NCI-H2081 (cell line): ENCODE data around the gene PXYLP1.
"Not testable (repeated sequence)": the region's sequence is repeated elsewhere in the genome, so short reads cannot be mapped to it uniquely, and the experiment has no call there.

Experiments used
- DNase-seq, 2 experiments: peaks; one replicate each; lab custom pipeline; 2025; lab: John Stamatoyannopoulos, UW

PXYLP1 gene

GRCh38 chr3:141294848-141295247 is 63.2 kb downstream of the PXYLP1 start:
- no peak for DNase-seq

DNA sequence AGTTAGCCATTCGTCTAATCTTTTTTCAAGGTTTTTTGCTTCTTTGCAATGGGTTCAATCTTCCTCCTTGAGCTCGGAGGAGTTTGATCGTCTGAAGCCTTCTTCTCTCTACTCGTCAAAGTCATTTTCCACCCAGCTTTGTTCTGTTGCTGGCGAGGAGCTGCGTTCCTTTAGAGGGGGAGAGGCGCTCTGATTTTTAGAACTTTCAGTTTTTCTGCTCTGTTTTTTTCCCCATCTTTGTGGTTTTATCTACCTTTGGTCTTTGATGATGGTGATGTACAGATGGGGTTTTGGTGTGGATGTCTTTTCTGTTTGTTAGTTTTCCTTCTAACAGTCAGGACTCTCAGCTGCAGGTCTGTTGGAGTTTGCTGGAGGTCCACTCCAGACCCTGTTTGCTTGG is 68.8 kb downstream of the PXYLP1 start:
- DNase-seq: not testable (repeated sequence)

GRCh38 chr3:141302364-141303141 is 70.9 kb downstream of the PXYLP1 start:
- DNase-seq: no peak

GRCh38 chr3:141303481-141304223 is 72.0 kb downstream of the PXYLP1 start:
- peak; percentile 87 to 89 for DNase-seq

DNA sequence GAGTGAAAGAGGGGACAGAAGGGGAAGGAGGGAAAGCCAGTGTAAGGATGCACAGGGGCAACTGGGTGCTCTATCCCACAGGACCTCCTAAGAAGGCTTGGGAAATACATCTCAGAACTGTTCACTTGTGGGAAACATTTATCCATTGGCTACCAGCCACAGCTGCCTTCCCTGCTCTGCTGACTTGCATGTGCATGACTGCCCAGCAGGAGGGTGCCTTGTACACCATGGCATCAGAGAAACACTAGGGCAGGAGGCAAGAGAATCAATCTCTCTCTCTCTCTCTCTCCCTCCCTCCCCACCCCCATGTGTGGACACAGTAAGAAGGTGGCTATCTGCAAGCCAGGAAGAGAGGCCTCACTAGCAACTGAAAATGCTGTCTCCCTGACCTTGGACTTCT is 73.8 kb downstream of the PXYLP1 start:
- peak; percentile 16 to 30 for DNase-seq

DNA sequence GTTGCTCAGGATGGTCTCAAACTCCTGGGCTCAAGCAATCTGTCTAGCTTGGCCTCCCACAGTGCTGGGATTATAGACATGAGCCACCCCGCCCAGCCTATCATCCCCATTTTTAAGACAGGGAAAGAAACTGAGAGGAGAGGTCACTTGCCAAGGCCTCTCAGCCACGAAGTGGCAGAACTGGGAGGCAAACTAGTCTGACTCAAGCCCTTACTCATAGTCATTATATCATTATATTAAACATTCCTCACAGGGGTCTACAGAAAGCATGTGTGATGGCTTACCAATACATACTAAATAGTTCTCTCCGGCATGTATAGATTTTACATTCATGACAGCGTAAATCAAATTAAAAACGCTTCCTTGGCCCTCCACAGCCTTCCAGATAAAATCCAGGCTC is 74.7 kb downstream of the PXYLP1 start:
- no peak for DNase-seq

- DNase-seq: no peak
These were observed 75.3 kb downstream of the PXYLP1 start for GRCh38 chr3:141306922-141307321.

DNA sequence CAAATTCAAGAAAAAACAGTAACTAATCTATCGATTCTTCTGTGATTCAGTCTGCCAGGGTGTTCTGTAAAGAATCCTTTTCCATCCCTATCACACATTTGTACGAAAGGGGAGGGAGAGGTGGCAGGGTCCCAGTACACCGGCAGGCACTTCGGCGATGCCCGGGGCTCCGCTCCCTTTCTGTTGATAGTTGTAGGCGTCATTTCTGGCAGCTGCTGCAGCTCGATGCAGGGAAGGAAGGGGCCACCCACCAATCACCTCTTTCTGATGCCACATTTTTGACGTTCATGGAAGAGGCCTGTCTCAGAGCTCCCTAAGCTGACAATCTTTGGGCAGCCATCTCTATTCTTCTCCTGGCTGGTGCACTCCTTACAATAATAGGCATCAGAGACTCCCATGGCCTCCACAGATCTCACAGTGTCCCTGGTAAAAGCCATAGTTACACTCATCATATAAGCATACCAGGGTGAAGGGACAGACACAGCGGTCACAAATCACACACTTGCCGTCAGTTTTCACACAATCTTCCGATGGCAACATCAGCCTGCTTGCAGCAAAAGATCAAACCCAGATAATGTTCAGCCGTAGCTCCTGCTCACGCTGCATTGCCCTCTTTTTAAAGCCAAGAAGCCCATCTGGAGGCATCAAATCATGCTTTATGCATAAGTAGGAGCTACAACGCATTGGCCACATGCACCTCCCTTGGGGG is 75.9 kb downstream of the PXYLP1 start:
- DNase-seq: no peak

DNA sequence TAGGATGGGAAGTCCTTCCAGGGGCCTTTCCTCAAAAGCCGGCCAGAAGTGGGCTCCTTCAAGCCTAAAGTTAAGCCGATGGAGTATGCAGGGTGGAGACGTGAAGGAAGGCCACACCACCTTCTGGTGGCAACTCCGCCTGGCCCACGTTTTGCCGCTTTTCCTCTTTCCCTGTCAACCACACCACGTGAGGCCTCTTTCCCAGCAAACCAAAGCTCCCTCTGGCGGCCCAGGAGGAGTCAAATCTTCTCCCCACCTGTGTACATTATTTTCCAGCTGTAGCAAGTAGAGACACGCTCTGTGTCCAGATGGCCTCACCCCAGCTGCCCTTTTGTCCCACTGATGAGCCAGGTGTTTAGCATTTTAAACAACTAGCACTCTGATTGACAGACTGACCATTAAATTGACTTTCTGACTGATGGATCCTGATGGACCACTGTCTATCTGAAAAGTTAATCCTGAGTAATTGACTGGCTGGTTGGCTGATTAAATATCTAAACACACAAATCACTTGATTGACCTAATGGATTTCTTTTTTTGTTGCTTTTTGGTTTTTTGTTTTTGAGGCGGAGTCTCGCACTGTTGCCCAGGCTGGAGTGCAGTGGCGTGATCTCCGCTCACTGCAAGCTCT is 77.1 kb downstream of the PXYLP1 start:
- DNase-seq: peak; percentile 57 to 72

- DNase-seq: no peak
These were observed 79.5 kb downstream of the PXYLP1 start for GRCh38 chr3:141311170-141311495.

DNA sequence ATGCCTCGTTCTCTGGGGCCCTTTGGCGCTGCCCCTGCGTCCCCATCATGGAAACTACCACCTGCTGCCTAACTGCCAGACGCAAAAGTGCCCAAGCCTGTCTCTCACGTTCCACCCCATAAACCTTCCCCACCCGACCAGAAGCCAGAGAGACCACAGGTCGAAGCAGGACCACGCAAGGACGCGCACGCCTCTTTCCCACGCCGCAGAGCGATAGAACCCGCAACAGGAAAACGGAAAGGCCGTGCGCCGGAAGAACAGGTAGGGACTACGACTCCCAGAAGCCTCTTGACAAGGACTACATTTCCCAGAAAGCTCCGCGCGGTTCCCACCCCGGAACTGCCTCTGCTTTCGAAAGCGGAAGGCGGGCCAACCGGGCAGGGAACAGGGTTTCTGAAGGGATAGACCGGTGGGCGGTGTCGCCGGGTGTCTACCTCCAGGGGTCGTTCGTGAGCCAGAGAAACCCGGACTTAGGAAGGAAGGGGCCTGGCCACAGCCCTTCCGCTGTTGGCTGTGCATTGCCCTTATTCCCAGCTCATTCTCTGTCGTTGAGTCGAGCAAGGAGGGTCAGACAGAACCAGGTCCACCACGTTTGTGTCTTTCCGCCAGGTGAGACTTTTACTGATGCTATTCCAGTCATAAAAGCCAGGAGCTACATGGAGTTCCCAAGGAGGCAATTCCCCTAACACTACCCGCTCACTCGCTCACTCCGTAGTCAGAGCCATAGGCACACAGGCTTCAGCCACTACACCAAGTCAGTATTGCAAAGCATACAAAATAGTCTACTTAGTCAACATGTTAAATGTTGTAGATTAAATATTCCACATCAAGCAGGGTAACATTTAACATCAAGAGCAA is 80.1 kb downstream of the PXYLP1 start:
- DNase-seq: peak; percentile 100

GRCh38 chr3:141312354-141313092 is 80.9 kb downstream of the PXYLP1 start:
- no peak for DNase-seq

DNA sequence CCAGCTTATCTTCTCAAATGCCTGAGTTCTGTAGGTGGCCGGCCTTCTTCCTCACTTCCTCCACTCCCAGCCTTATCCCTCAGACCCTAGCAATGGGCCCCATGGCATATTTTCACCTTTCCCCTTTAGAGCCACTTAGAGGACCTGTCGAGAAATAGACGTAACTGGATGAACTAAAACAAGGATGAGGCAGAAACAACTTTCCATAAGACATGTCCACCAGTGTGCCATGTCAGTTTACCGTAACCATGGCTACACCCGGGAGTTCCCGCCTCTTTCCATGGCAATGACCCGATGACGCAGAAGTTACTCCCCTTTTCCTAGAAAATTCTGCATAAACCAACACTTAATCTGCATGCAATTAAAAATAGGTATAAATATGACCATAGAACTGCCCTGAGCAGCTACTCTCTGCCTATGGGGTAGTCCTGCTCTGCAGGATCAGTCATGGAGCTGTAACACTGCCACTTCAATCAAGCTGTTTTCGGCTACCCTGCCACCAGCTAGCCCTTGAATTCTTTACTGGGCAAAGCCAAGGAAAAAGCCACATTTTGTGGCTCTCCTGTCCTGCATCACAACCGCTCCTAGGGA is 81.6 kb downstream of the PXYLP1 start:
- DNase-seq: no peak

DNA sequence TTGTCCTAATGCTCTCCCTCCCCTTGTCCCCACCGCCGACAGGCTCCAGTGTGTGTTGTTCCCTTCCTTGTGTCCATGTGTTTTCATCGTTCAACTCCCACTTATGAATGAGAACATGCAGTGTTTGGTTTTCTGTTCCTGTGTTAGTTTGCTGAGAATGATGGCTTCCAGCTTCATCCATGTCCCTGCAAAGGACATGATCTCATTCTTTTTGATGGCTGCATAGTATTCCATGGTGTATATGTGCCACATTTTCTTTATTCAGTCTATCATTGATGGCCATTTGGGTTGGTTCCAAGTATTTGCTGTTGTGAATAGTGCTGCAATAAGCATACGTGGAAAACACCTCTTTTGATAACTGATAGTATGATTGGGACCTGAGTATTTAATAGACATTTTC is 82.8 kb downstream of the PXYLP1 start:
- DNase-seq: not testable (repeated sequence)

DNA sequence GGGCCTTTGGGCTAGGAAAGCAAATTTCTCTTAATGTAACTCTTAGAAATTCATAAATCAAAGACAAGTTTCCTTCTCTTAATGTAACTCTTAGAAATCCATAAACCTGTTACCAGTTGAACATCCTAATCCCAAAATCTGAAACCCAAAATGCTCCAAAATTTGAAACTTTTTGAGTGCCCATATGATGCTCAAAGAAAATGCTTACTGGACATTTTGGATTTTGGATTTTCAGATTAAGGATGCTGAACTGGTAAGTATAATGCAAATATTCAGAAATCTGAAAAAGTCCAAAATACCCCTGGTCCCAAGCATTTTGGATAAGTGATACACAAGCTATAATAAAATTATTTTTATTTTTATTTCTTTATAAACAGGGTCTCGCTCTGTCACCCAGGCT is 85.2 kb downstream of the PXYLP1 start:
- DNase-seq: no peak

GRCh38 chr3:141320399-141321108 is 88.9 kb downstream of the PXYLP1 start:
- DNase-seq: no peak

DNA sequence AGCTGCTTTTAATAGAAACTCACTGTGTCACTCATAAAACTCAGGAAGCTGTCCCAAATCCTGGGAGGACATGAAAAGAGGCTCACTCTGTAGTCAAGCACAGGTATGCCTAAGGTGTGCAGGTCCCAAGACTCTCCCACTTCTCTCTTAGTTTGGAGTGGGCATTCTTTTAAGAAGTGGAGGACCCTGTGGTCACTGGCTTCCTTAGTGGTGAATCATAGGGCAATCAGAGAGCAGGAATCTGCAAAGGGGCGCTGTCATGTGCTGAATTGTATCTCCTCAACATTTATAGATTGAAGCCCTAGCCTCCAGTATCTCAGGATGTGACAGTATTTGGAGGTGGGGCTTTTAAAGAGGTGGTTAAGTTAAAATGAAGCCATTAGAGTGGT is 89.5 kb downstream of the PXYLP1 start:
- no peak for DNase-seq

DNA sequence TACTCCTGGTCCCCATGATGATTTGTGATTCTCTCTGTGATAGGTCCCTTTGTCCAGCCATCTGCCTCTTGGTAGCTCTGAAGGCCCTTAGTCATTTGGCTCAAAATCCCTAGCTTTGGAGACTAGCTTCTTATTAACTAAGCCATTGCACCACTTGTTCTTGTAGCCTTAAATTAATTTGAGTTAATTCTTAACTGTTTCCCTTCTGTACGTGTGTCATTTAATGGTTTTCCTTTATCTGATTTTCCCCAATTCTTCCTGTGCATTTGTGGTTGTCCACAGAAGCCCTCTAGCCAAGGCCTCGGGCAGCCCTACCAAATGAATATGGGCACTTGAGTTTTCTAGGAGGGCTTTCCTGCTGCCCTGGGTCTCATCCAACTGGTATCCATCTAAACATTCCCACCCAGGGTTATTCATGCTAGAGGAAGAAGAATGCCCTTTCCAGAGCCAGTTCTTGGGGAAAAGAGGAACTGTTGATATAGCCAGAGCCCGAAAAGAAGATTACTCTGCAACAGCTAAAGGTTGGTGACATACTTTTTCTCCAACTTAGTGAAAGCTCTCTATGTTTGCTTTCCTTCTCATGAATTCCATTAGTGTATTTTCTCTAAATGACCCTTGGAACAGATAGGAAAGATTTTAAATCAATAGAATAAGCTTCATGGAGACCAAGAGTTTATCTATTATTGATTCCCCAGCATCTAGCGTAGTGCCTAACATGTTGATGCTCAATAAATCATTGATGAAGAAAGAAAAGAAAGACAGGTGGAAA is 92.5 kb downstream of the PXYLP1 start:
- no peak for DNase-seq

- no peak for DNase-seq
These were observed 94.5 kb downstream of the PXYLP1 start for GRCh38 chr3:141326123-141326522.
